HepG2 (cell line): ENCODE measurements around the gene FAM53B. TPM values are rescaled to one million over a fixed set of nuclear protein-coding genes. Genes with fewer than 3 reads are reported as not detected.

ENCODE experiments used
- ATF7-NPFF ChIP-seq: sonication (generic); formaldehyde crosslinking; IDR thresholded peaks from 2 replicates; pipeline ENCODE4 v1.8.1; 2023; ENCODE audit warnings: mild to moderate bottlenecking, low read depth, missing genetic modification reagents, moderate library complexity
- CCDC6 ChIP-seq: sonication (generic); formaldehyde crosslinking; IDR thresholded peaks from 2 replicates; pipeline ENCODE4 v1.8.1; 2022; ENCODE audit warnings: mild to moderate bottlenecking, missing genetic modification reagents, moderate library complexity
- EHMT2 ChIP-seq: fragments of 200-600 bp; sonication (generic); IDR thresholded peaks from 2 replicates; pipeline ENCODE4 v1.7.0; 2017; ENCODE audit warnings: antibody characterized with exemption, low read depth, low read length, borderline replicate concordance
- ELF1 ChIP-seq: sonication (generic); formaldehyde crosslinking; IDR thresholded peaks from 2 replicates; pipeline ENCODE4 v1.4.0; 2020; ENCODE audit warnings: missing genetic modification reagents
- GABPB1 ChIP-seq: IDR thresholded peaks from 2 replicates; pipeline ENCODE4 v1.6.1; 2016; ENCODE audit warnings: mild to moderate bottlenecking, missing genetic modification reagents, moderate library complexity, missing compliant biosample characterization
- HDAC2 ChIP-seq: sonication (generic); formaldehyde crosslinking; IDR thresholded peaks from 2 replicates; pipeline ENCODE4 v1.4.0; 2020; ENCODE audit warnings: missing genetic modification reagents
- HMG20B ChIP-seq: conservative IDR thresholded peaks from 2 replicates; pipeline ENCODE4 v1.6.1; 2016; ENCODE audit warnings: missing genetic modification reagents, missing compliant biosample characterization
- MAFF ChIP-seq: IDR thresholded peaks from 2 replicates; pipeline ENCODE4 v1.6.1; 2011; ENCODE audit warnings: low read depth, low read length, improper control_type of control experiment
- MAZ ChIP-seq, 2 experiments: sonication (generic) in 1 of 2; formaldehyde crosslinking in 1 of 2; IDR thresholded peaks; 2 replicates each; pipeline versions ENCODE4 v1.5.0 to v1.6.1; 2012 to 2020; ENCODE audit warnings: low read depth in 2 of 2, mild to moderate bottlenecking in 2 of 2, borderline replicate concordance in 1 of 2, improper control_type of control experiment in 1 of 2, low read length in 1 of 2, missing genetic modification reagents in 1 of 2, moderate library complexity in 1 of 2
- NONO ChIP-seq, 2 experiments: fragments of 450-650 bp in 1 of 2; sonication (generic) in 1 of 2; formaldehyde crosslinking in 1 of 2; IDR thresholded peaks in 1 of 2; conservative IDR thresholded peaks in 1 of 2; 2 replicates each; pipeline versions ENCODE4 v1.6.1 to v1.8.0; 2017 to 2022; ENCODE audit warnings: mild to moderate bottlenecking in 1 of 2, missing genetic modification reagents in 1 of 2, moderate library complexity in 1 of 2
- NPAS2 ChIP-seq: sonication (generic); formaldehyde crosslinking; IDR thresholded peaks from 2 replicates; pipeline ENCODE4 v1.8.0; 2022; ENCODE audit warnings: mild to moderate bottlenecking, missing genetic modification reagents, borderline replicate concordance
- PITX1 ChIP-seq: sonication (generic); formaldehyde crosslinking; IDR thresholded peaks from 2 replicates; pipeline ENCODE4 v1.5.1; 2020; ENCODE audit warnings: mild to moderate bottlenecking, missing genetic modification reagents
- SMARCC2 ChIP-seq: fragments of 450-650 bp; IDR thresholded peaks from 2 replicates; pipeline ENCODE4 v1.6.1; 2017; ENCODE audit warnings: antibody characterized with exemption, mild to moderate bottlenecking
- SNRNP70 ChIP-seq: fragments of 200-400 bp; formaldehyde crosslinking; IDR thresholded peaks from 2 replicates; pipeline ENCODE4 v1.6.1; 2017; ENCODE audit warnings: mild to moderate bottlenecking, low read depth, low read length, moderate library complexity
- ZBTB8A ChIP-seq: sonication (generic); formaldehyde crosslinking; IDR thresholded peaks from 2 replicates; pipeline ENCODE4 v1.4.0; 2020; ENCODE audit warnings: mild to moderate bottlenecking, low read depth, missing genetic modification reagents, borderline replicate concordance
- ZNF331 ChIP-seq: sonication (generic); formaldehyde crosslinking; IDR thresholded peaks from 2 replicates; pipeline ENCODE4 v1.4.0; 2020; ENCODE audit warnings: missing genetic modification reagents
- ZNF746 ChIP-seq: sonication (generic); formaldehyde crosslinking; IDR thresholded peaks from 2 replicates; pipeline ENCODE4 v1.8.0; 2022; ENCODE audit warnings: mild to moderate bottlenecking, missing genetic modification reagents
- ZNF782 ChIP-seq: sonication (generic); formaldehyde crosslinking; IDR thresholded peaks from 2 replicates; pipeline ENCODE4 v1.4.0; 2020; ENCODE audit warnings: missing genetic modification reagents, mild to moderate bottlenecking, borderline replicate concordance
- ZSCAN22 ChIP-seq: sonication (generic); formaldehyde crosslinking; IDR thresholded peaks from 2 replicates; pipeline ENCODE4 v1.4.0; 2020; ENCODE audit warnings: mild to moderate bottlenecking, missing genetic modification reagents
- ZSCAN9 ChIP-seq: IDR thresholded peaks from 2 replicates; pipeline ENCODE4 v1.6.1; 2016; ENCODE audit warnings: borderline replicate concordance
- polyA plus RNA-seq, 8 experiments: library from polyadenylated mRNA; depleted of rRNA in 3 of 8; stranded (reverse) in 7 of 8; unstranded in 1 of 8; fragments of >200 nt; fragmentation: Illumina TruSeq in 4 of 8; extraction: Trizol in 4 of 8; gene quantifications; 2 replicates each; pipeline versions ENCODE4 v1.2.1 to v1.2.3, GENCODE V29; 2011 to 2016; ENCODE audit warnings: low read depth in 4 of 8, missing spikeins in 1 of 8, mixed read lengths in 1 of 8; ENCODE audit not compliant: insufficient read depth in 1 of 8
- total RNA-seq, 5 experiments: library from RNA; depleted of rRNA; stranded (reverse); fragments of >200 nt; fragmentation: Illumina TruSeq; extraction: Trizol; gene quantifications; 2 replicates each; pipeline ENCODE4 v1.2.3, GENCODE V29; 2016; ENCODE audit warnings: low read depth in 1 of 5
- TF ChIP-seq, protein P1 (sequence below): sonication (generic); formaldehyde crosslinking; IDR thresholded peaks from 2 replicates; pipeline ENCODE4 v1.9.0; 2021; ENCODE audit warnings: missing genetic modification reagents, borderline replicate concordance
- TF ChIP-seq, protein P2 (sequence below): sonication (generic); formaldehyde crosslinking; IDR thresholded peaks from 2 replicates; pipeline ENCODE4 v1.4.0; 2020; ENCODE audit warnings: mild to moderate bottlenecking, missing genetic modification reagents

Gene FAM53B
- total and polyA plus RNA-seq, 2 of the 13 experiments (the other 11 are each of a cell fraction or from before 2014, with no cell fraction given) = 6.4 to 19.3 TPM

DNA sequence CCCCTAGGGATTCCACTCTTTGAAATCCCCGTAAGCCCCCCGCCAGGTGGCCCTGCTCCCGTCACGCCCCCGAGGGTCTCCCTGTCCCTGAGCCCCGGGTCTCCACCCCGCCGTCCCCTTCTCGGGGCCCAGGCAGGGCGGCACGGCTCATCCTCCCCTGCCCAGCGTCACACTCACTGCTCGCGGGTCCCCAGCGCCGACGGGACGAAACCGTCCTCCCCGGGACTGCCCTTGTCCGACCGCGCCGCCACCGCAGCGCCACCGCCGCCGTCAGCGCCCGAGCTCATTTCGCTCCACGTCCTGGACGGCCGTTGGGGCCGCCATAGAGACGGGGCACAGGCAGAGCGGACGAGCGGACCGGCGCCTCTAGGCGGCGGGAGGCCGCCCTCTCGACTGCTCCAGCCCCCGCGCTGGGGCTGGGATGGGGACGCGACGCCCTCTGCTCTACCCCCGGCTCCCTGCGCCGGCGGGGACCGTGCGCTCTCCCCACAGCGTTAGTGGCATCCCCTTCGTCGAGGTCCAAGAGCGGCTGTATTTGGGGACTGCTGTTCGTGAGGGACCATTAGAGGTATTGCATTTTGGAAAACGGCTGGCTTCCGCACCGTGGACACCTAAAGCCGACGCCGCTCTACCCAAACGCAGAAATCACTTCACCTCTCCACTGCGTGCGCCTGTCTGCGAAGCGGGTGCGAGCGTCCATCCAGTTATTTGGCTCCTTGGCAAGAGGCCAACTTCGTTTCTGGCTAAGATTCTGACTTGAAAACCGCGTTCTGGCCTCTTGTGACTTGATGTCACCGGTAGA lies 47.6 kb upstream of the FAM53B start, which contains the start of gene EEF1AKMT2 (continued):
- TF ChIP-seq ZBTB8A (CRISPR knock-in tag) (no peak), SMARCC2 (no peak), EHMT2 (no peak), ZSCAN9 (peak; percentile 79; the same call in 1 of the 2 replicates), ZSCAN22 (CRISPR knock-in tag) (no peak; the same call in 1 of the 2 replicates), ATF7-NPFF (CRISPR knock-in tag) (peak; percentile 91), HDAC2 (CRISPR knock-in tag) (peak; percentile 80), SNRNP70 (no peak), CCDC6 (CRISPR knock-in tag) (no peak), ZNF331 (peak; percentile 89), MAZ (IDR thresholded peaks at IDR 0.05; ENCODE audit: borderline replicate concordance, low read depth, low read length) (0 out of 2 replicates have a peak, but pooled peaks have one; percentile 17), MAZ (CRISPR knock-in tag; IDR thresholded peaks at IDR 0.05; ENCODE audit: low read depth) (peak; percentile 91), ZNF782 (CRISPR knock-in tag) (no peak), NPAS2 (CRISPR knock-in tag) (no peak), HMG20B (0 out of 2 replicates have a peak, but pooled peaks have one; percentile 50), ZNF746 (CRISPR knock-in tag) (peak; percentile 83; the same call in 1 of the 2 replicates), MAFF (no peak), PITX1 (CRISPR knock-in tag) (peak; percentile 61; the same call in 1 of the 2 replicates), ELF1 (CRISPR knock-in tag) (peak; percentile 56), NONO (IDR thresholded peaks at IDR 0.05) (no peak), NONO (CRISPR knock-in tag; conservative IDR thresholded peaks at IDR 0.05) (peak; percentile 95), GABPB1 (CRISPR knock-in tag) (peak; percentile 91)
- TF ChIP-seq, protein P1, sequence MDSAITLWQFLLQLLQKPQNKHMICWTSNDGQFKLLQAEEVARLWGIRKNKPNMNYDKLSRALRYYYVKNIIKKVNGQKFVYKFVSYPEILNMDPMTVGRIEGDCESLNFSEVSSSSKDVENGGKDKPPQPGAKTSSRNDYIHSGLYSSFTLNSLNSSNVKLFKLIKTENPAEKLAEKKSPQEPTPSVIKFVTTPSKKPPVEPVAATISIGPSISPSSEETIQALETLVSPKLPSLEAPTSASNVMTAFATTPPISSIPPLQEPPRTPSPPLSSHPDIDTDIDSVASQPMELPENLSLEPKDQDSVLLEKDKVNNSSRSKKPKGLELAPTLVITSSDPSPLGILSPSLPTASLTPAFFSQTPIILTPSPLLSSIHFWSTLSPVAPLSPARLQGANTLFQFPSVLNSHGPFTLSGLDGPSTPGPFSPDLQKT (CRISPR knock-in tag) = no peak
- TF ChIP-seq, protein P2, sequence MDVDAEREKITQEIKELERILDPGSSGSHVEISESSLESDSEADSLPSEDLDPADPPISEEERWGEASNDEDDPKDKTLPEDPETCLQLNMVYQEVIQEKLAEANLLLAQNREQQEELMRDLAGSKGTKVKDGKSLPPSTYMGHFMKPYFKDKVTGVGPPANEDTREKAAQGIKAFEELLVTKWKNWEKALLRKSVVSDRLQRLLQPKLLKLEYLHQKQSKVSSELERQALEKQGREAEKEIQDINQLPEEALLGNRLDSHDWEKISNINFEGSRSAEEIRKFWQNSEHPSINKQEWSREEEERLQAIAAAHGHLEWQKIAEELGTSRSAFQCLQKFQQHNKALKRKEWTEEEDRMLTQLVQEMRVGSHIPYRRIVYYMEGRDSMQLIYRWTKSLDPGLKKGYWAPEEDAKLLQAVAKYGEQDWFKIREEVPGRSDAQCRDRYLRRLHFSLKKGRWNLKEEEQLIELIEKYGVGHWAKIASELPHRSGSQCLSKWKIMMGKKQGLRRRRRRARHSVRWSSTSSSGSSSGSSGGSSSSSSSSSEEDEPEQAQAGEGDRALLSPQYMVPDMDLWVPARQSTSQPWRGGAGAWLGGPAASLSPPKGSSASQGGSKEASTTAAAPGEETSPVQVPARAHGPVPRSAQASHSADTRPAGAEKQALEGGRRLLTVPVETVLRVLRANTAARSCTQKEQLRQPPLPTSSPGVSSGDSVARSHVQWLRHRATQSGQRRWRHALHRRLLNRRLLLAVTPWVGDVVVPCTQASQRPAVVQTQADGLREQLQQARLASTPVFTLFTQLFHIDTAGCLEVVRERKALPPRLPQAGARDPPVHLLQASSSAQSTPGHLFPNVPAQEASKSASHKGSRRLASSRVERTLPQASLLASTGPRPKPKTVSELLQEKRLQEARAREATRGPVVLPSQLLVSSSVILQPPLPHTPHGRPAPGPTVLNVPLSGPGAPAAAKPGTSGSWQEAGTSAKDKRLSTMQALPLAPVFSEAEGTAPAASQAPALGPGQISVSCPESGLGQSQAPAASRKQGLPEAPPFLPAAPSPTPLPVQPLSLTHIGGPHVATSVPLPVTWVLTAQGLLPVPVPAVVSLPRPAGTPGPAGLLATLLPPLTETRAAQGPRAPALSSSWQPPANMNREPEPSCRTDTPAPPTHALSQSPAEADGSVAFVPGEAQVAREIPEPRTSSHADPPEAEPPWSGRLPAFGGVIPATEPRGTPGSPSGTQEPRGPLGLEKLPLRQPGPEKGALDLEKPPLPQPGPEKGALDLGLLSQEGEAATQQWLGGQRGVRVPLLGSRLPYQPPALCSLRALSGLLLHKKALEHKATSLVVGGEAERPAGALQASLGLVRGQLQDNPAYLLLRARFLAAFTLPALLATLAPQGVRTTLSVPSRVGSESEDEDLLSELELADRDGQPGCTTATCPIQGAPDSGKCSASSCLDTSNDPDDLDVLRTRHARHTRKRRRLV = no peak
